Hepatocyte (in vitro differentiated cells): Measurements from ENCODE around the gene COASY. TPM values are rescaled to one million over a fixed set of nuclear protein-coding genes. Genes with fewer than 3 reads are reported as not detected.

Experiments used
- DNase-seq: peaks from one replicate; pipeline ENCODE4 v3.0.0-alpha.2; 2016; ENCODE audit warnings: low spot score
- H2AFZ ChIP-seq: fragments of 200-600 bp; sonication (generic); 2 replicates; pipeline ENCODE4 v1.6.0; 2016; ENCODE audit warnings: antibody characterized with exemption, mild to moderate bottlenecking
- H3K27ac ChIP-seq: fragments of 200-600 bp; sonication (generic); 2 replicates; pipeline ENCODE4 v1.5.1; 2016; ENCODE audit warnings: mild to moderate bottlenecking
- H3K27me3 ChIP-seq: fragments of 200-600 bp; sonication (generic); 2 replicates; pipeline ENCODE4 v1.6.1; 2016
- H3K36me3 ChIP-seq: fragments of 200-600 bp; sonication (generic); replicated peaks from 2 replicates; pipeline ENCODE4 v1.5.1; 2016; ENCODE audit warnings: low read depth; ENCODE audit not compliant: insufficient read depth
- H3K4me1 ChIP-seq: fragments of 200-600 bp; sonication (generic); 2 replicates; pipeline ENCODE4 v1.5.1; 2016; ENCODE audit warnings: mild to moderate bottlenecking, moderate library complexity; ENCODE audit not compliant: insufficient read depth
- H3K4me2 ChIP-seq: fragments of 200-600 bp; sonication (generic); 2 replicates; pipeline ENCODE4 v1.6.0; 2016
- H3K4me3 ChIP-seq: fragments of 200-600 bp; sonication (generic); 2 replicates; pipeline ENCODE4 v1.5.1; 2016; ENCODE audit warnings: mild to moderate bottlenecking
- H3K79me2 ChIP-seq: fragments of 200-600 bp; sonication (generic); 2 replicates; pipeline ENCODE4 v1.6.0; 2017; ENCODE audit warnings: mild to moderate bottlenecking
- H3K9me2 ChIP-seq: fragments of 200-600 bp; sonication (generic); replicated peaks from 2 replicates; pipeline ENCODE4 v1.6.0; 2017; ENCODE audit warnings: mild to moderate bottlenecking; ENCODE audit not compliant: insufficient read depth
- H3K9me3 ChIP-seq: fragments of 200-600 bp; sonication (generic); 2 replicates; pipeline ENCODE4 v1.5.1; 2016; ENCODE audit warnings: low read depth, mild to moderate bottlenecking
- H4K20me1 ChIP-seq: fragments of 200-600 bp; sonication (generic); 2 replicates; pipeline ENCODE4 v1.6.0; 2016; ENCODE audit warnings: mild to moderate bottlenecking; ENCODE audit not compliant: insufficient read depth, poor library complexity, severe bottlenecking
- CTCF ChIP-seq: fragments of 200-600 bp; sonication (generic); IDR thresholded peaks from 2 replicates; pipeline ENCODE4 v1.5.1; 2016; ENCODE audit warnings: antibody characterized with exemption, mild to moderate bottlenecking; ENCODE audit not compliant: poor library complexity
- EZH2 ChIP-seq: fragments of 200-600 bp; sonication (generic); IDR thresholded peaks from 2 replicates; pipeline ENCODE4 v1.6.1; 2016; ENCODE audit warnings: antibody characterized with exemption, mild to moderate bottlenecking, borderline replicate concordance
- EZH2phosphoT487 ChIP-seq: fragments of 200-600 bp; sonication (generic); IDR thresholded peaks from one replicate; pipeline ENCODE4 v1.6.1; 2018; ENCODE audit warnings: antibody characterized with exemption, mild to moderate bottlenecking, low read depth, moderate library complexity; ENCODE audit not compliant: unreplicated experiment, severe bottlenecking
- WGBS: methylation state at CpG from one replicate; pipeline ENCODE4 v1.1.6; 2016; ENCODE audit warnings: low lambda C conversion rate; ENCODE audit errors: missing lambda C conversion rate; 5-methylcytosine and 5-hydroxymethylcytosine counted together
- polyA plus RNA-seq: library from polyadenylated mRNA; unstranded; fragments of >200 nt; fragmentation: Nextera tagmentation; extraction: Ambion mirVana; gene quantifications from 2 replicates; pipeline ENCODE4 v1.2.1, GENCODE V29; 2016
- total RNA-seq: library from RNA; depleted of rRNA; stranded (reverse); fragments of >200 nt; gene quantifications from 2 replicates; pipeline ENCODE4 v1.2.3, GENCODE V29; 2014

Gene COASY
- total and polyA plus RNA-seq, 2 experiments from 2014 or later: 33.9 to 91.6 TPM

- Histone ChIP-seq H3K79me2 (peaks cover 31% of the 10 kb centered on the region), H3K4me1 (no peaks in the 10 kb centered on the region), H3K36me3 (no peaks in the 10 kb centered on the region), H3K27ac (no peak overlapping the region), H3K27me3 (no peaks in the 10 kb centered on the region), H2AFZ (no peak overlapping the region), H3K4me3 (no peak overlapping the region), H3K9me3 (no peaks in the 10 kb centered on the region), H4K20me1 (no peaks in the 10 kb centered on the region), H3K4me2 (no peak overlapping the region), H3K9me2 (no peaks in the 10 kb centered on the region)
- TF ChIP-seq EZH2: no peak
- no peak for TF ChIP-seq EZH2phosphoT487
- TF ChIP-seq CTCF: no peak
- 90% methylated on average over 2 of the region's 2 CpGs for WGBS
- no peak for DNase-seq
Measured at GRCh38 chr17:42590886-42591285, 28.9 kb downstream of the COASY start.

DNA sequence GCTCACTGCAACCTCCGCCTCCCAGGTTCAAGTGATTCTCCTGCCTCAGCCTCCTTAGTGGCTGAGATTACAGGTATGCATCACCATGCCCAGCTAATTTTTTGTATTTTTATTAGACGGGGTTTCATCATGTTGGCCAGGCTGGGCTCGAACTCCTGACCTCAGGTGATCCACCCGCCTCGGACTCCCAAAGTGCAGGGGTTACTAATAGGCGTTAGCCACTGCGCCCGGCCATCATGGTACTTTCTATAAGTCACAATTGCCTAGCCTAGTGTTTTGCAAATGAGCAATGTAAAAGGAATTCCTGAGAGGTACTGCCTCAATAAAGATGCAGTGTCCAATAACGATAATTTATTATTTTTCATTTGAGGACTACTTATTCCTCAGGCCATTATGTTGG is 29.5 kb downstream of the COASY start:
- H3K36me3 ChIP-seq: no peaks in the 10 kb centered on the region

DNA sequence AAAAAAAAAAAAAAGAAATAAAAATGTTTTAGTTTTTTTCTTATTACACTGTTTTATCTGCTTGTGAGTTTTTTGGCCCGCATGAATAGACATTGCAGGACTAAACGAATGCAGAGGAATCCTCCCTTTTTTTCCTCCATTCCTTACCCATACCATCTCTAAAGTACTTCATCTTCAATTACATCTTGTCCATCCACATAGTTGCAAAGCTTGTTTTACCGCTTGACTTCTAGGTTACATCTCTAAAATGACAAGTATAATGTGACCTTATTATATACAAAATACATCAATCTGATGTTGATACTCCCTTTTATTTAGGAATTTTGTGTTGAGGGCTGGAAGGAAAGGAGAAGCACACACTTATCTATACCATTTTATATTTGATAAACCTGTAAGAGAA is 34.4 kb downstream of the COASY start:
- no peaks in the 10 kb centered on the region for H3K9me2 ChIP-seq
- no peaks in the 10 kb centered on the region for H3K27me3 ChIP-seq
- TF ChIP-seq EZH2 (no peak), CTCF (no peak), EZH2phosphoT487 (no peak)
- 92% methylated on average over 3 of the region's 3 CpGs for WGBS
- no peak overlapping the region for H3K27ac ChIP-seq
- H3K4me1 ChIP-seq: no peaks in the 10 kb centered on the region
- H4K20me1 ChIP-seq: peaks cover 12% of the 10 kb centered on the region
- no peak overlapping the region for H3K4me2 ChIP-seq
- peaks cover 80% of the 10 kb centered on the region for H3K79me2 ChIP-seq
- H3K36me3 ChIP-seq: no peaks in the 10 kb centered on the region
- DNase-seq: no peak
- H3K4me3 ChIP-seq: no peak overlapping the region
- no peaks in the 10 kb centered on the region for H3K9me3 ChIP-seq
- H2AFZ ChIP-seq: no peak overlapping the region

More for the DNA sequence above, 29.5 kb downstream of the COASY start:
- H3K27me3 ChIP-seq: no peaks in the 10 kb centered on the region
- no peak for DNase-seq
- no peak for TF ChIP-seq EZH2phosphoT487
- TF ChIP-seq CTCF: no peak
- no peak for TF ChIP-seq EZH2
- H3K79me2 ChIP-seq: peaks cover 34% of the 10 kb centered on the region
- H2AFZ ChIP-seq: no peak overlapping the region
- 96% methylated on average over 9 of the region's 9 CpGs for WGBS
- no peaks in the 10 kb centered on the region for H3K4me1 ChIP-seq
- no peak overlapping the region for H3K4me3 ChIP-seq
- H4K20me1 ChIP-seq: no peaks in the 10 kb centered on the region
- no peak overlapping the region for H3K27ac ChIP-seq
- no peaks in the 10 kb centered on the region for H3K9me3 ChIP-seq
- H3K4me2 ChIP-seq: no peak overlapping the region
- H3K9me2 ChIP-seq: no peaks in the 10 kb centered on the region

DNA sequence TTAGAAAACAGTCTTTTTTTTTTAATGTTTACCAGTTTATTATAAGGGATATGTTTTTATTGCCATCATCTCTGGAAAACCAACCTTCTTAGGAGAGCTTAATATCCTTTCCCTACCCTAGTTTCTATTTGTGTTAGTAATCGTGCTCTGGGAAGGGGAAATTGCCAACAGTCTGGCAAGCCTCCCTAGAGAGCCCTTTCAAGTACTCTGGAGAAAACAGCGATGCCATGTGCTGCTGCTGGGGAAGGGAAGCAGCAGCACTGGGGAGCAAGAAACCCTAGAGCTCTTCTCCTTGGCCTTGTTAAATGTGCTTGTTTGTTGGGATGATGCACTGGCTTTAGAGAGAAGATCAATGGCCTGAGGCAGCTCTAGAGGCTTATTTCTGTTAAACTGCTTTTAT is 37.0 kb downstream of the COASY start:
- peaks cover 89% of the 10 kb centered on the region for H3K79me2 ChIP-seq

More for the DNA sequence above, 37.0 kb downstream of the COASY start:
- Histone ChIP-seq H3K9me3 (no peaks in the 10 kb centered on the region), H4K20me1 (peaks cover 36% of the 10 kb centered on the region), H3K4me3 (no peak overlapping the region), H3K9me2 (no peaks in the 10 kb centered on the region), H3K4me2 (no peak overlapping the region), H3K36me3 (no peaks in the 10 kb centered on the region), H3K4me1 (no peaks in the 10 kb centered on the region), H3K27ac (no peak overlapping the region), H2AFZ (no peak overlapping the region), H3K27me3 (no peaks in the 10 kb centered on the region)
- TF ChIP-seq CTCF (no peak), EZH2 (no peak), EZH2phosphoT487 (no peak)
- WGBS: 92% methylated on average over 2 of the region's 2 CpGs
- DNase-seq: no peak
